SW480 (cell line): ENCODE results near the gene DIS3L2.
"Not testable (repeated sequence)": the region's sequence is repeated elsewhere in the genome, so short reads cannot be mapped to it uniquely, and the experiment has no call there.

ENCODE experiments used
- DNase-seq: peaks from one replicate; pipeline ENCODE4 v3.0.0-alpha.2; 2016; ENCODE audit warnings: low spot score

Gene DIS3L2

DNA sequence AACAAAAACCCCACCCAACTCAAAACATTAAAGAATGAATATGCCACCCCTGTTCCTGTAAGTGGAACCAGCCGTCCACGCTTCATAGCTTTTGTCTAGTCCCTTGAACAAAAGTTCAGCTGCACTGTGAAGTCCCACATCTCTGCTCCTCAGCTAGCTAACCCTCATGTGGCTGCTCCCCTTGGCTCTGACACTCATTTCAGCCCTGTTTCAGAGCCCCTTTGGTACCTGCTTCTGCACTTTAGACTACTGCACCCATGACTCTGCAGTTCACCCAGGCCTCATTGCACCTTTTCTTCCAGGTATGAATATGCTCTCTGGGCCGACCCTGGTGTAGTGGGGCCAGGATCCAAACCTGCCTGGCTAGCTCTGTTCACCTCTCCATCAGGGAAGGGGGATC, 155.3 kb downstream of the DIS3L2 start:
- DNase-seq: no peak

DNA sequence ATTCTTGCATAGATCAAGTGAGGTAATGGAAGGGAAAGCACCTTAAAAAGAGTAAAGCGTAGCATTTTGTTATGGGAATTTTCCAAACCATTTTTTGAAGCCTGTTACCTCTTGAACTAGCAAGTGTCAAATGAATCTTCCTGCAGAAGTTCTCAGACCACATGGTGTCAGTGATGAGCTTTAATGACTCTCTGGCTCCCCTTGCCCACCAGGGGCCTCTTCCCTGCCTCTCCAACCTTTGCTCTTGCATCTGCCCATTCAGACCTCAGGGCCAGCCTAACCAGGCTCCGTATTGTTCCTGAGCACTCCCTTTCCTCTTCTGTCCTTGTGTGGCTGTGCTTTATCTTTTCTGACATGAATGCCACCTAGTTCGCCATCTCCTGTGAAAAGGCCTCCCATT, 155.9 kb downstream of the DIS3L2 start:
- DNase-seq: no peak

DNA sequence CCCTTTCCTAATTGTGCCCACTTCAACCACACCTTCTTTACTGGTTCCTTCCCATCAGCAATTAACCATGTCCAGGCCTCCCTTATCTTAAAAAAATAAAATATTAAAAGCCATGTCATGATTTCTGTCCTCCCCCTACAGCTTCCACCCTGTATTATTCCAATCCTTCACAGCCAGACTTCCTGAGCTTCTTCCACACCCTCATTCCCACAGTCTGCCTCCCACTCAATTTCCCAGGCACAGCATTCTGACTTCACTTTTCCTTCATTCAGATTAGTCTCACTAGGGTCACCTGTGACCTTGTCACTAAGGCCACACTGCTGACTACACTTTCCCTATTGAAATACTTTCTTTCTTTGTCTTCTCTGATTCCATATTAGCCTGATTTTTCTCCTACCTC, 159.4 kb downstream of the DIS3L2 start:
- peak; percentile 3 for DNase-seq

DNA sequence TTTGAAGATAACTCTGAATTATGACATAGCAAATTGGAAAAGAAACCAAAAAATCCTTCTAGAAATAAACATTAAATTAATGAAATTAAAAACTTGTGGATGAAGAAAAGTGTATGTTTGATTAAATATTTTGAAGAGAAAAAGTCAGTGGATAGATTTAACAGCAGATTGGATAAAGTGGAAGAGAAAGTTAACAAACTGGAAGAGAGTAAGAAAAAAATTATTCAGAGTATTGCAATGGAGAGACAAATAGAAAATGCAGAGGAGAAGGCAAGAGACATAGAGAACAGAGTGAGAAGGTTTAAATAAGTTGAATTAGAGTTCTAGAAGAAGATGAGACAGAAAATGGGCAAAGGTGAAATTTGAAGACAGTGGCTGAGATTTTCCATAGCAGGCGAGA, 162.8 kb downstream of the DIS3L2 start:
- DNase-seq: no peak

DNA sequence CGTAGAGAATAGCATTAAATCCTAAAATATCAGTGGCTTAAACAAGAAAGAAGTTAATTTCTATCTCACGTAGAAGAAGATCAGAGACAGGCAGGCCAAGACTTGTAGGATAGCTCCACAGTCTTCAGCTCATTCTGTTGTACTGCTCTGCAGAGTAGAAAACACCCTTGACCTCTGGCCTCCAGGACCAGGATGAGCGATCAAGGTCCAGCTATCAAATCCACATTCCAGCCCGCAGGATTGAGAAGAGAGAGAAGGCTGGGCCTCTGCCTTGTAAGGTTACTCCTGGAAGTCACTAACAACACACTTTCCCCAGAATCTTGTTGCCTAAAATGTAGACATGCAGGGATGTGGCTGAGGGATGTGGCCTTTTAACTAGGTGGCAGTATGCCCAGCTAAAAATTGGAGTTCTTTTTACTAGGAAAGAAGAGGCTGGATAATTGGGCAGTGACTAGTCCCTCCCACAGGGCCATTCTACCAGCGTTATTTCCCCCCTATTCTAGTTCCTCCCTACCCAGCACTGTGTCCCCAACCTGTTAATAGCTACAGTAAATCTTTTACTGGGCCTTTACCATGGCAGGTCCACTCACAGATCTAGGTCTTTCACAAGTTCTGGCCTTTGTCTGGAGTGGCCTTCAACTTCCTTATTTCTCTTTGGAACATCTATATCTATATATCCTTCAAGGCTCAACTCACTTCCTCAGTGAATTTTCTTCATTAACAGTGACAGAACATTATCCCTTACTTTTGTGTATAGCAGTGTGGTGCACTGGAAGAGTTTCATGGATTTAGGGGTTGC, 165.0 kb downstream of the DIS3L2 start:
- no peak for DNase-seq

DNA sequence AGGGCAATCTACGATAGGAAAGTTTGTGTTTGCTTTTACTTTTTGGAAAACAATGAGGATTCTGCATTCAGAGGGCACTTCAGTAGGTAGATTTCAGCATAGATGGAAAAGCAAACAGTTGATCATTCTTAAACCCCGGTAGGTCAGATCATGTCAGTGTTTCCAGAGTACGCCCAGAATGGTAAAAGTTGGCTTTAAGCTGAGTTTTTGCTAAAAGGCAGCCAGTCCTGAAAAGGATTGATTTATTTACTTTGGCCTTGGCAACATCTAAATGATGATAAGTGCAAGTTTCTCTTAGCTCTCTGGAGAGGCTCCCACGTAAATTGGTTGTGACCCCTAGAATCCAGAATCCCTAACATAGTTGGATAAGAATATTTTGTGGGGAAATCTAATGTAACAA, 168.0 kb downstream of the DIS3L2 start:
- DNase-seq: no peak

DNA sequence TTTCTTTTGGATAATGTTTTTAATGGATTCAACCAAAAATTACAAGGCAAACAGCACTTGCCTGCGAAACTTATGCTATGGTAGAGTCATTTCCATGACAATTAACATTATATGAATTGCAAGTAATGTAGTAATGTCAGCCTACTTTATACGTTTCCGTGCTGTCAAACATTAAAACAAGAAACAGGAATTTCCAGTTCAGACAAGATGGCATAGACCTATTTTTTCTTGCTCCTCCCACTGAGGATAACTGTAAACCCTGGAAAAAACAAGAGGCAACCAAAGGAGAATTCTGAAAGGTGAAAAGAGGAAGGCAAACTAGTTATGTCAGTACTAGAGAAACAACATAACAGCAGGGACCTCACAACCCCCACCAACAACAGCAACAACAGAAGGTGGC, 170.7 kb downstream of the DIS3L2 start:
- no peak for DNase-seq

DNA sequence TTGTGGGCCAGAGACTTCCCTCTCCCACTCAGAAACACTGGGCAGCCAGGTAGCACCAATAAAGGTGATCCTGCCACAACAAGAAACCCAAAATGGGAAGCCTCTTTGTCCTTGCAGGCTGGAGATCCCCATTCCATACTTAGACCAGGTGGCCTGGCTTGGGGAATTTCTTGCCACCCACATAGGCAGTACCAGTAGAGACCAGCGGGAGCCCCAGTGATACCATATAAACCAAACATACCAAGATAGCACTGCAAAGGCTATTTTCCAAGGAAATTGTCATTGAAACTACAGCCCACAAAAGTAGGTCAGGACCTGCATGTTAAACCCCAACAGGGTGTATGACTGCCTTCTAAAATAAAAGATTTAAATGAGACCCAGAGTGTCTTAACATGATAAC, 171.6 kb downstream of the DIS3L2 start:
- DNase-seq: no peak

DNA sequence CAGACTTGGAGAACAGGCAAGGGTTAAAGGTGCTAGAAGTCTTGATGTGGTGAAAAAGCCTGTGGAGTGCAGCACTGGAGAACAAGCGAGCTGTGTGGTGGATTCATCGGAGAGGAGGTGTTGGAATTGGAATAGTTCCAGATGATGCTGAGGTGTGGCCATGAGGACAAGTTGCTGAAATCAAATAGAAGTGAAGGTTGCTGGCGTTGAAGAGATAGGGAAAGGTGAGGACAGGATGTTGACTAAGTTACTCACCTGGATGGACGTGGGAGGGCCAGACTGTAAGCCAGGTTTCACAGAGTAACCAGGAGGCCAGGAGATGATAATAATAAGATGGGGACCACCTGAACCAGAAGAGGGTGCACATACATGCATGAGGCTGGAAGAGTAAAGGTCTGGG, 173.4 kb downstream of the DIS3L2 start:
- DNase-seq: no peak

DNA sequence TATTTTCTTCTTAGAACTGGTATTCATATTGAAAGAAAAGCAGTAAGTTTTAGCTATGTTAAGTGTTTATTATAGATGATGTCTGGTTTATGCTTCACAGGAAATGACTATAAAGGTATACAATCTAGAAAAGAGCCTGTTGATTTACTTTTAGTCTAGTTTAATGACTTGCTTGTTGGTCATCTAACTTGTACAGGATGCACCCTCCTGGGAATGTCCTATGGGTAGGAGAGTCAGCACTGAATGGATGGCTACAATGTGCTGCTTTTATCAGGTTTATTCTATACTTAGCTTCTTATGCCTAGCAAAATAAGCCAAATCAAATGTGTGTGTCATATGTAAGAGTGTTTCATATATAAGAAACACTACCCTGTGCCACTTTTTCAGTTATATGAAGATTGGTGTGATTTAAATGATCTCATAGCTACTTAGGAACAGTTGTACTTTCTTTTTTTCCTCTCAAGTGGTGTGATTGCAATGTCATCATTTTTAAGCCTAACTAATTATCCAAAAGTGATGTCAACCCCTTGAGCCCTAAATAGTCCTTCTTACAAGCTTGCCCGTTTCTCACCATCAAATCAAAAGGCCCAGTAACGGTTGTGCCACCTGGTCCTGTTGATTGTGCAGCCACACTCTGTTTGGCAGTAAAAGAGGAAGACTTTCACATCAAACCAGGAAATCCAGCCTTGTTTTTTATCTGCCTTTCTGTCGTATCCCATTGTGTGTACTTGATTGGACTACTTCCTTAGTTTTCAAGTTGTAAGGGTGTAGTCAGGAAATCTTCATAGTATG, 176.0 kb downstream of the DIS3L2 start:
- DNase-seq: no peak

DNA sequence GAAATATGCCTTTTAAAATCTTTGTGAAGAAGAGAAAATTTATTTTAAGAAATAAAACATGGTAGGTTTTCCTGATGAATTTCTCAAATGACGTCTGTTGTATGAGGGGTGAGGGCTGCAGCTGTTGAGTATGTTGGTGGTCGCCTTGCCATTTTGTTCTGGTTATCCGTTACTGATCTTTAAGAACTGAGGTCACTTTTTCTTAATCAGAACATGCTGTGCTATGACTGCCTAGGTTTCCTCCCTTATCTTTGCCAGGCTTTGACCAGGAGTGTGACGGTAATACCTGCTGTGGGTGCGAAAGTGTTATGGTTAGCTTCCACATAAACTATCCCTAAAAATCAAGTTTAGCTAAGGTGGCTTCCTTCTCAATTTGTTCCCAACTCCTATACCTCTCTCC, 176.9 kb downstream of the DIS3L2 start:
- DNase-seq: no peak

DNA sequence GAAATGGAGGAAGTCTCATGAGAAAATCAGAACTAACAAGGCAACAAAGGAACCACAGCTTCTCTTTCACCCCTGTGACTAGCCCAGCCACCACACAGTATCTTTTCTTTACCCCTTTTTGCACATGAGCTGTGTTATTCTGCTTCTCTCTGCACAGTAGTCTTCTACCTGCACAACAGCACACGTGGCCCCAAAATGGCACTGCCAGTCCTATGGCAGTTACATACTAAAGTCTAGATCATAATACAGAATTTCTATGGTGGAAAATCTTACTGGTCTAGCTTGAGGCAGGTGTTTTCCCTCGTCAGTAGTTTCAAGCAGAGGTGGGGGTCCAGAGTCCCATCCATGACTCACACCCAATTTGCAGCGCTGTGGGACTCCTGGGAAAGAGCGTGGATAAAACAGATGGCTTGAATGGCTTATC, 177.7 kb downstream of the DIS3L2 start:
- DNase-seq: no peak

DNA sequence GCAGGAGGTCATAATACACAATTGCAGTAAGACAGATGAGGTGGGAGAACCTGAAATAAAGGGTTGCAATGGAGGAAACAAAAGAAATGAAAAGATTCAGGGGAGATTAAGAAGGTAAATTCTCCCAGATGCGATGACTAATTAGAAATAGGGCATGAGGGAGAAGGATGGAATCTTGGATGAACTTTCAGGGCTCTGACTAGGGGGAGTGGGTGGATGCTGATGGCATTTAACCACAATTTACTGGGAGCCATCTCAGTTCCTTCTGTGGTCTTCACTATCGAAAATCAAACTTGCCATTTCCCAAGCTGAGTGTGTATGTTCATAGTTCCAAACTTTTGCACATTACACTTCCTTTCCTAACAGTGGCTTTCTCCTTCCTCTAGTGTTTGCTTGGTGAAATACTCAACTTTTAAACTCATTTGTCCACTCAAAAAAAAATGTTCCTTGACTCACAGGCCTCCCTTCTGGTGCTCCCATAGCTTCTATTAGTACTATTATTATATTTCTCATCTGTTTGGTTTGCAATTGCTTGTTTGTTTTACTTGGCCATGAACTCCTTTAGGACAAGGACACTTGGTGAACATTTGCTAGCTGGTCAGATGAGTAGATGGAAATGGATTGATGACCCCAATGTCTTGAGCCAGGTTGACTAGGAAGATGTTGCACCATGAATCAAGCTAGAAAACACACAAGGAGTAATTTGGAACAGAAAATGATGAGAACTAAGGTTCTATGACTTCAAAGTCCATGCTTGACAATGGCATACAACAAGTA, 178.5 kb downstream of the DIS3L2 start:
- no peak for DNase-seq

DNA sequence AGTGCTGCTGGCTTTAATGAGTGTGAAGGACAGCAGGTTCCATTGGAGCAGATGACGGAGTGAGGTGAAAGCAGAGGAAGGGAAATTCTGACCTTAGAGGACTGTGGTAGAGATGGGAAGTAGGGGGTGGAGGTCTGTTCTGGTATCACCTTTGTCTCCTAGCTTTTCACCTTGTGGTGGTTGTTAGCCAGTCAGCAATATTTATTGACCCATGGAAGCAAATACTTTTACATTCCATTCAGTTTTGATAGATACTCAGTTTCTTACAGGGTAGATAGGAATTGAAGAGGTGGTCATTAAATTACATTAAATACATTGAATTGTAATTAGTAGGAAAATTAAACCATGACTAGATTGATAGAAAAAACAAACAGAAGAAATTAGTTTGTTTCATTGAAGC, 180.1 kb downstream of the DIS3L2 start:
- no peak for DNase-seq

DNA sequence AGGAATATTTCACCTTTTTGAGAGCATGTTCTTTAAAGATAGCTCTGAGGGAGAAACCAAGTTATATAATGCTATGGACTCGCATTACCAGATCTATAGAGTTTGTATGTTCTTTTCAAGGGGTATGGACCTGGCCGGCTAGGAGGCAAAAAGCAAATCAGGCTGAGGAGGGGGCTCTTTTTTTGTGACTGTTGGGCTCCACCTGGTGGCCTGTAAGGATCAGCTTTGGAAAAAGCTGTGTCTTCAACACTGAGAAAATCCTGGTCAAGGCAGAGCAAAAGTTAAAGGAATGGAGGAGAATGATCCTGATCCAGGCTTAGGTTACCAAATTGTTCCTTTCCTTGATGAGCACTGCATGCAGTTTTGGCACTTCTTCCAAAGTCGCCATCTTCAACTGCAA, 180.5 kb downstream of the DIS3L2 start:
- peak; percentile 28 for DNase-seq

DNA sequence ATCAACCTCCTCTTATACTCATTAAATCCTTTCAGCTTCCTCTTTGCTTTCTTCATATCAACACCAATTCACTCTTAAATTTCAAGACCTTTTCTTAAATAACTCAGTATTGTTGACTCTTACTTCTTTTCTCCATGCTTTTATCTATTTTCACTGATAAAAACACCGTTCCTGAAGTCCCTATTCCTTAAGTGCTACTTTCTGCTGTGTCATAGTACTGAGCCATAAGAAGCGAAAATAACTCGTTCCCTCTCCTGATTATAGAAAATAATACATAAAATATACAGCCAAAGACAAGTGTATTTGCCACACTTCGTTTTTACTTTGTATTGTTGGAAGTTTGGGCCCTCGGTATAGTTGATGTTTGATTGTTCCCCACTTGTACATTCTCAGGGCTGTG, 181.0 kb downstream of the DIS3L2 start:
- no peak for DNase-seq

DNA sequence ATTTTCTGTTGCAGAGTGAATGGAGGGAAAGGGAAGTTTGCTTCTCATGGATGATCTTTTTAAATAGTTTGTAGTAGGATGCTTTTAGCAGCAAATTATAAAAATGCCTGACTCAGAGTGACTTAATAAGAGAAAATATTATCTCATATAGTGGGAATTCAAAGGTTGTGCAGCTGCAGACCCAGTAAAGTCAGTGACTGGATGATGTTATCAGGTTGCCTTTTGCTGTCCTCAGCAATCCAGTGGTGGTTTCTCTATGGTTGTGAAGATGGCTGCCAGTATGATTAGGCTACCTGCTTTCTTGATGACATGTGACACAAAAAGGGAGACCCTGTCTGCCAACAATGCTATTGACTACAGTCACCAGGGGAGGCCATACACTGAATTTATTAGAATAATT, 184.8 kb downstream of the DIS3L2 start:
- no peak for DNase-seq

DNA sequence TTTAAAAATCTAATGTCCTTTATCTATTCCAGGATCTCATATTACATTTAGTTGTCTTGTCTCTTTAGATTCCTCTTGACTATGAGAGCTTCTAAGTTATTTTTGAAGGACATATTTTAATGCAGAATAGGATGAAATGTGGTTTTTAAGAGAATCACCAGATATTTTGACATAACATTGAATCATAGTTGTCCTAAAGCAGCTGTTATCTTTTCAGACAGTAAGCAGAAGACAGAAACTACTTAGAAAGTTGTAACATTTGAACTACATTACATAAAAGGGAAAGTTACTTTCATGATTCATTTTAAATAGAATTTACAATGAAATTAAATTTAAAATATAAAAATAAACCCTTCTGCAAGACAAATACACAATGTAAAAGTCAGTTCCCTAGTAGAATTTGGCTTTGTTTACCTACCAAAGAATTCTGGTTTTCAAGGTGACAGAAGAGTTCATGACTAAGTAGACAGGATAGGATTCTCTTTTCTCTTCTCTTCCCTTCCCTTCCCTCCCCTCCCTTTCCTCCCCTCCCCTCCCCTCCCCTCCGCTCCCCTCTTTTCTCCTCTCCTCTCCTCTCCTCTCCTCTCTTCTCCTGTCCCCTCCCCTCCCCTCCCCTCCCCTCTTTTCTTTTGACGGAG, 186.0 kb downstream of the DIS3L2 start:
- DNase-seq: no peak

DNA sequence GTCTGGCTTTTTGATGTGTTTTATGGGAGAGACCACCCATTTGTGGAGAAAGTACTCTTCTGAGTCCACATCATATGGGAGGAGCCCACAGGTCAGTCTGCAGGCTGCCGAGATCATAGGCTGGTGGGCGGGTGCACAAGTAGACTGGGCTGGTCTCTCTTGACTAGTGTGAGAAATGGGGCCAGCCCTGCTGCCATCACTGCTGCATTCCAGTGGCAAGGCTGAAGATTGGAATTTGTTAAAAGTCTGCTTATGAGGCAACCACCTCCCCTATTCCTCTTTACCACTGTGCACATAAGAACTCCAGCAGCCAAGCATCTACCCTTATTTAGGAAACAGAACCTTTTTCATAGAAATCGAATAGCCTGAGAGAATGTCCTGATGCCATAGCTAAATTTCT, 200.7 kb downstream of the DIS3L2 start:
- no peak for DNase-seq

DNA sequence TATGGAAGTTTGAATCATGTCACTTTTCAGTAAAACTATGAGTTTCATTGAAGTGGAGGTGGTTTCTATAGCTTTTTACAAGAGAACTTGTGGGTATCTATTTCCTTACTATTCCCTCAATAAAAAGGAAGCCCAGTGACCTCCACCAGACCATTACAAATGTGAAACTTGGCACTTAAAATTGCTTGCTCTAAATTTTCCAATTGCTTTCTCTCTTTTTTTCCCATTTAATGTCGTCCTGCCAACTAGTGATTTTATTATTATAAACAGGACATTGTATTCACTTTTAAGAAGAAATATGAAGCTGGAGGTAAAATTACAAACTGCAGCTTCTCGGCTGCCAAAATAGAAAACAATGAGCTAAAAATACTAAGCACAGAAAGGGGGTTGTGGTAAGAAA, 208.9 kb downstream of the DIS3L2 start:
- DNase-seq: no peak

DNA sequence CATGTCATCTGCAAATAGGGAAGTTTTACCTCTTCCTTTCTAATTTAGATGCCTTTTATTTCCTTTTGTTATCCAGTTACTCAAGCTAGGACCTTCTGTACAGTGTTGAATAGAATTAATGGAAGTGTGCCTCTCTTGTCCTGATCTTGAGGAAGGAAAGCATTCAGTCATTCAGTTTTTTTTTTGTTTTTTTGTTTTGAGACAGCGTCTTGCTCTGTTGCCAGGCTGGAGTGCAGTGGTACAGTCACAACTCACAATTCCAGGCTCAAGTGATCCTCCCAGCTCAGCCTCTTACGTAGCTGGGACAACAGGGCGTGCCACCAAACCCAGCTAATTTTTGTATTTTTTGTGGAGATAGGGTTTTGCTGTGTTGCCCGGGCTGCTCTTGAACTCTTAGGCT, 213.1 kb downstream of the DIS3L2 start:
- no peak for DNase-seq

DNA sequence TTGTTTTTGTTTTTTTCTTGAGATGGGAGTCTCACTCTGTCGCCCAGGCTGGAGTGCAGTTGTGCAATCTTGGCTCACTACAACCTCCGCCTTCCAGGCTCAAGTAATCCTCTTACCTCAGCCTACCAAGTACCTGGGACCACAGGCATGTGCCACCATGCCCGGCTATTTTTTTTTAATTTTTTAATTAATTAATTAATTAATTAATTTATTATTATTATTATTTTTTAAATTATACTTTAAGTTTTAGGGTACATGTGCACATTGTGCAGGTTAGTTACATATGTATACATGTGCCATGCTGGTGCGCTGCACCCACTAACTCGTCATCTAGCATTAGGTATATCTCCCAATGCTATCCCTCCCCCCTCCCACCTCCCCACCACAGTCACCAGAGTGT, 215.1 kb downstream of the DIS3L2 start:
- not testable (repeated sequence) for DNase-seq
